WI38 (cell line): Measurements from ENCODE around the gene ATP2A3.

Source experiments
- H3K4me3 ChIP-seq: 2 replicates; pipeline ENCODE4 v1.5.1; 2011; ENCODE audit warnings: low read depth, mild to moderate bottlenecking, control low read depth, low read length
- CTCF ChIP-seq: IDR thresholded peaks from 2 replicates; pipeline ENCODE4 v1.5.1; 2012; ENCODE audit warnings: low read depth, mild to moderate bottlenecking, control low read depth, low read length

The ATP2A3 gene

GRCh38 chr17:3884188-3884587 is 80.0 kb downstream of the ATP2A3 start:
- TF ChIP-seq CTCF = no peak
- H3K4me3 ChIP-seq = no peak overlapping the region

- TF ChIP-seq CTCF = no peak
- no peak overlapping the region for H3K4me3 ChIP-seq
These were observed 82.0 kb downstream of the ATP2A3 start for GRCh38 chr17:3882276-3882675.

GRCh38 chr17:3880983-3881382 is 83.3 kb downstream of the ATP2A3 start:
- no peak for TF ChIP-seq CTCF
- H3K4me3 ChIP-seq = no peak overlapping the region

GRCh38 chr17:3879591-3880417 is 84.4 kb downstream of the ATP2A3 start:
- TF ChIP-seq CTCF = no peak
- no peak overlapping the region for H3K4me3 ChIP-seq

- H3K4me3 ChIP-seq = no peak overlapping the region
- no peak for TF ChIP-seq CTCF
These were observed 85.1 kb downstream of the ATP2A3 start for GRCh38 chr17:3879186-3879585.

GRCh38 chr17:3877220-3877619 is 87.0 kb downstream of the ATP2A3 start:
- TF ChIP-seq CTCF = no peak
- H3K4me3 ChIP-seq = no peak overlapping the region

GRCh38 chr17:3875317-3875716 is 88.9 kb downstream of the ATP2A3 start:
- TF ChIP-seq CTCF = no peak
- H3K4me3 ChIP-seq = no peak overlapping the region
